ENCODE measurements around the gene ATP8B4. TPM values are rescaled to one million over a fixed set of nuclear protein-coding genes. Genes with fewer than 3 reads are reported as not detected.

ATP8B4 gene
- total RNA-seq, 2 donors from 2014 or later, result 8.3 to 55.7 TPM

- no peaks in the 10 kb centered on the region for H3K4me1 ChIP-seq (replicated peaks)
- intact Hi-C loops (cut with DNase I), result no loop called here
- H3K9me3 ChIP-seq, result no peaks in the 10 kb centered on the region
- DNase-seq (ENCODE audit: low spot score), result no peak
- H3K27ac ChIP-seq, result no peak overlapping the region
- no peak for TF ChIP-seq CTCF (IDR thresholded peaks at IDR 0.05)
- no peak for TF ChIP-seq POLR2AphosphoS5 (IDR thresholded peaks at IDR 0.05)
- no peak for TF ChIP-seq POLR2A (IDR thresholded peaks at IDR 0.05)
- H3K27me3 ChIP-seq (replicated peaks; ENCODE audit: insufficient read depth), result no peaks in the 10 kb centered on the region
- H3K4me3 ChIP-seq, result no peak overlapping the region
- no peaks in the 10 kb centered on the region for H3K36me3 ChIP-seq
- WGBS, result 94% methylated on average over 3 of the region's 3 CpGs
Observed at GRCh38 chr15:50150349-50150748, 31.3 kb upstream of the ATP8B4 start.

- Histone ChIP-seq H3K36me3 (no peaks in the 10 kb centered on the region), H3K4me1 (replicated peaks) (no peaks in the 10 kb centered on the region), H3K9me3 (no peaks in the 10 kb centered on the region), H3K4me3 (no peak overlapping the region), H3K27ac (peak overlapping the region; percentile 59 to 61), H3K27me3 (replicated peaks; ENCODE audit: insufficient read depth) (no peaks in the 10 kb centered on the region)
- TF ChIP-seq POLR2A (IDR thresholded peaks at IDR 0.05) (no peak), CTCF (IDR thresholded peaks at IDR 0.05) (no peak), POLR2AphosphoS5 (IDR thresholded peaks at IDR 0.05) (peak; percentile 74)
- intact Hi-C loops (cut with DNase I), result loop anchor here (5.0 to 10.0 kb wide), 4 partner anchors 734 to 1287 kb away; no protein-coding TSS in a partner anchor
- WGBS, result 26% methylated on average over 1 of the region's 1 CpG
- peak; percentile 10 for DNase-seq (ENCODE audit: low spot score)
Observed at GRCh38 chr15:50149090-50149489, 30.1 kb upstream of the ATP8B4 start.

- no peaks in the 10 kb centered on the region for H3K36me3 ChIP-seq
- no peaks in the 10 kb centered on the region for H3K4me1 ChIP-seq (replicated peaks)
- WGBS, result 78% methylated on average over 4 of the region's 4 CpGs
- no peaks in the 10 kb centered on the region for H3K9me3 ChIP-seq
- intact Hi-C loops (cut with DNase I), result loop anchor here (5.0 to 10.0 kb wide), 4 partner anchors 734 to 1286 kb away; no protein-coding TSS in a partner anchor
- peak overlapping the region; percentile 59 to 61 for H3K27ac ChIP-seq
- no peaks in the 10 kb centered on the region for H3K27me3 ChIP-seq (replicated peaks; ENCODE audit: insufficient read depth)
- no peak overlapping the region for H3K4me3 ChIP-seq
- TF ChIP-seq POLR2AphosphoS5 (IDR thresholded peaks at IDR 0.05), result no peak
- TF ChIP-seq CTCF (IDR thresholded peaks at IDR 0.05), result peak in 2 of 4 experiments; percentile 11 to 29
- no peak for DNase-seq (ENCODE audit: low spot score)
Observed at GRCh38 chr15:50148362-50148963, 29.4 kb upstream of the ATP8B4 start.

GRCh38 chr15:50146632-50147031 is 27.6 kb upstream of the ATP8B4 start:
- Histone ChIP-seq H3K27ac (no peak overlapping the region), H3K9me3 (no peaks in the 10 kb centered on the region), H3K36me3 (no peaks in the 10 kb centered on the region), H3K4me1 (replicated peaks) (no peaks in the 10 kb centered on the region), H3K27me3 (replicated peaks; ENCODE audit: insufficient read depth) (no peaks in the 10 kb centered on the region), H3K4me3 (no peak overlapping the region)
- 94% methylated on average over 2 of the region's 2 CpGs for WGBS
- intact Hi-C loops (cut with DNase I), result loop anchor here (5.0 to 10.0 kb wide), 4 partner anchors 732 to 1284 kb away; no protein-coding TSS in a partner anchor
- DNase-seq (ENCODE audit: low spot score), result no peak
- TF ChIP-seq POLR2A (IDR thresholded peaks at IDR 0.05) (no peak), POLR2AphosphoS5 (IDR thresholded peaks at IDR 0.05) (no peak), CTCF (IDR thresholded peaks at IDR 0.05) (no peak)

GRCh38 chr15:50145451-50145872 is 26.4 kb upstream of the ATP8B4 start:
- intact Hi-C loops (cut with DNase I), result loop anchor here (5.0 to 10.0 kb wide), 4 partner anchors 731 to 1283 kb away; no protein-coding TSS in a partner anchor

More at GRCh38 chr15:50145451-50145872, 26.4 kb upstream of the ATP8B4 start:
- Histone ChIP-seq H3K9me3 (no peaks in the 10 kb centered on the region), H3K27me3 (replicated peaks; ENCODE audit: insufficient read depth) (no peaks in the 10 kb centered on the region), H3K27ac (no peak overlapping the region), H3K4me3 (no peak overlapping the region), H3K4me1 (replicated peaks) (no peaks in the 10 kb centered on the region), H3K36me3 (no peaks in the 10 kb centered on the region)
- DNase-seq (ENCODE audit: low spot score), result peak; percentile 19
- TF ChIP-seq POLR2AphosphoS5 (IDR thresholded peaks at IDR 0.05), result no peak
- no peak for TF ChIP-seq POLR2A (IDR thresholded peaks at IDR 0.05)
- peak in 3 of 4 experiments; percentile 61 to 70 (median 70) for TF ChIP-seq CTCF (IDR thresholded peaks at IDR 0.05)
- 4% methylated on average over 2 of the region's 2 CpGs for WGBS

All from prostate gland (tissue), 2 donors.